HCT116 (cell line): ENCODE data around the gene ZGPAT. TPM values are rescaled to one million over a fixed set of nuclear protein-coding genes. Genes with fewer than 3 reads are reported as not detected.

Experiments
- ATAC-seq: fragments of 200-7000 bp; cut with Tn5 transposase; 2 replicates; pipeline ENCODE4 v1.9.1; 2020; ENCODE audit warnings: mild to moderate bottlenecking, moderate library complexity
- BruUV-seq: library from RNA; stranded (reverse); fragments of 400-500 nt; replicated peaks from 2 replicates; lab custom pipeline; 2021; lab: Mats Ljungman, UMichigan
- CTCF ChIA-PET: fragments of 300-600 bp; sonication (Branson Sonifier 250); formaldehyde crosslinking; loops from one replicate; lab custom pipeline; 2021; ENCODE audit warnings: antibody characterized with exemption; lab: Charles Lee
- POLR2A ChIA-PET: fragments of 300-600, 350-600 bp; sonication (Branson Sonifier 250); formaldehyde crosslinking; loops from one replicate; lab custom pipeline; 2021; ENCODE audit warnings: antibody characterized with exemption; lab: Charles Lee
- RAD21 ChIA-PET, 2 experiments: fragments of 300-600 bp; sonication (Branson Sonifier 250); formaldehyde crosslinking; loops; one replicate each; lab custom pipeline; 2023; ENCODE audit warnings: low total read pairs in 2 of 2; ENCODE audit not compliant: uncharacterized antibody in 2 of 2, unreplicated experiment in 2 of 2, low non-redundant PET in 1 of 2; lab: Charles Lee
- DNase-seq: peaks from one replicate; pipeline ENCODE4 v3.0.0-alpha.2; 2010; ENCODE audit warnings: low read depth, low spot score
- H2AFZ ChIP-seq: fragments of 200-600 bp; shearing (Covaris generic), sonication (generic); 2 replicates; pipeline ENCODE4 v1.6.1; 2017; ENCODE audit warnings: low read depth, mixed run types, mixed read lengths, antibody characterized with exemption, low read length; ENCODE audit not compliant: poor library complexity, severe bottlenecking
- H3K27ac ChIP-seq: 2 replicates; pipeline ENCODE4 v1.5.1; 2012; ENCODE audit warnings: low read depth, low read length
- H3K27me3 ChIP-seq: fragments of 200-600 bp; sonication (generic); 2 replicates; pipeline ENCODE4 v1.6.1; 2016; ENCODE audit warnings: mixed run types, low read length, mixed read lengths; ENCODE audit not compliant: insufficient read depth
- H3K36me3 ChIP-seq, 2 experiments: fragments of 200-500 bp in 1 of 2; fragments of 200-600 bp in 1 of 2; sonication (Bioruptor generic) in 1 of 2; sonication (generic) in 1 of 2; 2 replicates each; pipeline versions ENCODE4 v1.5.1 to v1.6.1; 2014 to 2016; ENCODE audit warnings: low read length in 2 of 2, inconsistent platforms in 1 of 2, mixed read lengths in 1 of 2, mixed run types in 1 of 2; ENCODE audit not compliant: insufficient read depth in 2 of 2, control insufficient read depth in 1 of 2
- H3K4me1 ChIP-seq, 2 experiments: fragments of 200-600 bp in 1 of 2; sonication (generic) in 1 of 2; 2 replicates each; pipeline versions ENCODE4 v1.5.1 to v1.6.1; 2012 to 2017; ENCODE audit warnings: low read length in 2 of 2, inconsistent platforms in 1 of 2, mild to moderate bottlenecking in 1 of 2, mixed read lengths in 1 of 2, mixed run types in 1 of 2, moderate library complexity in 1 of 2; ENCODE audit not compliant: insufficient read depth in 2 of 2, control insufficient read depth in 1 of 2
- H3K4me2 ChIP-seq: fragments of 200-600 bp; sonication (generic); 2 replicates; pipeline ENCODE4 v1.6.1; 2017; ENCODE audit warnings: mixed run types, low read length, mixed read lengths
- H3K4me3 ChIP-seq, 2 experiments: fragments of 200-600 bp in 1 of 2; sonication (generic) in 1 of 2; replicated peaks in 1 of 2; 2 replicates each; pipeline ENCODE4 v1.5.1; 2011 to 2016; ENCODE audit warnings: low read length in 2 of 2, control low read depth in 1 of 2, low read depth in 1 of 2, mild to moderate bottlenecking in 1 of 2, mixed read lengths in 1 of 2, mixed run types in 1 of 2
- H3K79me2 ChIP-seq: fragments of 200-600 bp; sonication (generic); 2 replicates; pipeline ENCODE4 v1.6.1; 2017; ENCODE audit warnings: mild to moderate bottlenecking, mixed run types, low read length, moderate library complexity, mixed read lengths; ENCODE audit not compliant: insufficient read depth
- H3K9ac ChIP-seq: fragments of 200-600 bp; sonication (generic); 2 replicates; pipeline ENCODE4 v1.6.1; 2016; ENCODE audit warnings: low read length, mixed read lengths
- H3K9me2 ChIP-seq: fragments of 200-600 bp; sonication (generic), shearing (Covaris generic); 2 replicates; pipeline ENCODE4 v1.6.1; 2017; ENCODE audit warnings: mixed run types, mild to moderate bottlenecking, moderate library complexity; ENCODE audit not compliant: insufficient read depth
- H3K9me3 ChIP-seq, 2 experiments: fragments of 200-500 bp in 1 of 2; fragments of 200-600 bp in 1 of 2; sonication (Bioruptor generic) in 1 of 2; sonication (generic) in 1 of 2; 2 replicates each; pipeline ENCODE4 v1.6.1; 2014 to 2017; ENCODE audit warnings: low read length in 2 of 2, mixed read lengths in 2 of 2, inconsistent platforms in 1 of 2, low read depth in 1 of 2, mild to moderate bottlenecking in 1 of 2, mixed run types in 1 of 2, moderate library complexity in 1 of 2; ENCODE audit not compliant: control insufficient read depth in 1 of 2, insufficient read depth in 1 of 2
- H4K20me1 ChIP-seq: fragments of 200-600 bp; sonication (generic), shearing (Covaris generic); 2 replicates; pipeline ENCODE4 v1.6.1; 2017; ENCODE audit warnings: mixed run types, mild to moderate bottlenecking, moderate library complexity; ENCODE audit not compliant: insufficient read depth
- CBX3 ChIP-seq: IDR thresholded peaks from 2 replicates; pipeline ENCODE4 v1.6.1; 2012; ENCODE audit warnings: low read depth
- CEBPB ChIP-seq: IDR thresholded peaks from 2 replicates; pipeline ENCODE4 v1.6.1; 2012; ENCODE audit warnings: low read depth
- ELF1 ChIP-seq: IDR thresholded peaks from 2 replicates; pipeline ENCODE4 v1.6.1; 2012; ENCODE audit warnings: low read depth, borderline replicate concordance
- EZH2 ChIP-seq: fragments of 200-600 bp; sonication (generic); IDR thresholded peaks from 2 replicates; pipeline ENCODE4 v1.6.1; 2017; ENCODE audit warnings: antibody characterized with exemption, mixed run types
- EZH2phosphoT487 ChIP-seq: fragments of 200-600 bp; IDR thresholded peaks from 2 replicates; pipeline ENCODE4 v1.6.1; 2018; ENCODE audit warnings: antibody characterized with exemption, borderline replicate concordance
- FOSL1 ChIP-seq: IDR thresholded peaks from 2 replicates; pipeline ENCODE4 v1.6.1; 2012; ENCODE audit warnings: low read depth
- JUND ChIP-seq: IDR thresholded peaks from 2 replicates; pipeline ENCODE4 v1.6.1; 2012
- POLR2A ChIP-seq: IDR thresholded peaks from 2 replicates; pipeline ENCODE4 v1.7.0; 2011; ENCODE audit warnings: borderline replicate concordance; ENCODE audit not compliant: insufficient read depth, insufficient read length; ENCODE audit errors: extremely low read depth
- POLR2AphosphoS5 ChIP-seq: IDR thresholded peaks from 2 replicates; pipeline ENCODE4 v1.6.1; 2011; ENCODE audit warnings: mild to moderate bottlenecking, low read depth, low read length, moderate library complexity
- RAD21 ChIP-seq: IDR thresholded peaks from 2 replicates; pipeline ENCODE4 v1.6.1; 2012; ENCODE audit warnings: low read depth, mild to moderate bottlenecking
- SIN3A ChIP-seq: IDR thresholded peaks from 2 replicates; pipeline ENCODE4 v1.6.1; 2012; ENCODE audit warnings: low read depth
- SP1 ChIP-seq: IDR thresholded peaks from 2 replicates; pipeline ENCODE4 v1.6.1; 2012; ENCODE audit warnings: low read depth
- SRF ChIP-seq: IDR thresholded peaks from 2 replicates; pipeline ENCODE4 v1.6.1; 2012; ENCODE audit warnings: low read depth
- TCF7L2 ChIP-seq: IDR thresholded peaks from 2 replicates; pipeline ENCODE4 v1.7.0; 2011; ENCODE audit warnings: borderline replicate concordance, inconsistent platforms; ENCODE audit not compliant: insufficient read depth, insufficient read length; ENCODE audit errors: extremely low read depth
- YY1 ChIP-seq: IDR thresholded peaks from 2 replicates; pipeline ENCODE4 v1.6.1; 2011; ENCODE audit warnings: low read length, low read depth, moderate library complexity, mild to moderate bottlenecking; ENCODE audit not compliant: insufficient replicate concordance; ENCODE audit errors: extremely low read depth
- ZFX ChIP-seq: fragments of 450-650 bp; IDR thresholded peaks from 2 replicates; pipeline ENCODE4 v1.6.1; 2017
- intact Hi-C: fragments of 100-400 bp; cut with micrococcal nuclease; formaldehyde crosslinking; loops from 2 replicates; pipeline ENCODE4 v1.10.0; 2022
- total RNA-seq: library from RNA; stranded (reverse); gene quantifications from one replicate; pipeline ENCODE4 v1.2.1, GENCODE V29; 2021; ENCODE audit not compliant: unreplicated experiment
- TF ChIP-seq, protein P1 (sequence below): IDR thresholded peaks from 2 replicates; pipeline ENCODE4 v1.6.1; 2012
- TF ChIP-seq, protein P2 (sequence below): IDR thresholded peaks from 2 replicates; pipeline ENCODE4 v1.6.1; 2011; ENCODE audit warnings: mild to moderate bottlenecking, low read length, moderate library complexity; ENCODE audit not compliant: insufficient replicate concordance; ENCODE audit errors: extremely low read depth
- TF ChIP-seq, protein P3 (sequence below): IDR thresholded peaks from 2 replicates; pipeline ENCODE4 v1.6.1; 2012
- TF ChIP-seq, protein P4 (sequence below): IDR thresholded peaks from 2 replicates; pipeline ENCODE4 v1.6.1; 2012; ENCODE audit warnings: low read depth

Gene ZGPAT
- total RNA-seq, 1 experiment from 2014 or later = 30.6 TPM

DNA sequence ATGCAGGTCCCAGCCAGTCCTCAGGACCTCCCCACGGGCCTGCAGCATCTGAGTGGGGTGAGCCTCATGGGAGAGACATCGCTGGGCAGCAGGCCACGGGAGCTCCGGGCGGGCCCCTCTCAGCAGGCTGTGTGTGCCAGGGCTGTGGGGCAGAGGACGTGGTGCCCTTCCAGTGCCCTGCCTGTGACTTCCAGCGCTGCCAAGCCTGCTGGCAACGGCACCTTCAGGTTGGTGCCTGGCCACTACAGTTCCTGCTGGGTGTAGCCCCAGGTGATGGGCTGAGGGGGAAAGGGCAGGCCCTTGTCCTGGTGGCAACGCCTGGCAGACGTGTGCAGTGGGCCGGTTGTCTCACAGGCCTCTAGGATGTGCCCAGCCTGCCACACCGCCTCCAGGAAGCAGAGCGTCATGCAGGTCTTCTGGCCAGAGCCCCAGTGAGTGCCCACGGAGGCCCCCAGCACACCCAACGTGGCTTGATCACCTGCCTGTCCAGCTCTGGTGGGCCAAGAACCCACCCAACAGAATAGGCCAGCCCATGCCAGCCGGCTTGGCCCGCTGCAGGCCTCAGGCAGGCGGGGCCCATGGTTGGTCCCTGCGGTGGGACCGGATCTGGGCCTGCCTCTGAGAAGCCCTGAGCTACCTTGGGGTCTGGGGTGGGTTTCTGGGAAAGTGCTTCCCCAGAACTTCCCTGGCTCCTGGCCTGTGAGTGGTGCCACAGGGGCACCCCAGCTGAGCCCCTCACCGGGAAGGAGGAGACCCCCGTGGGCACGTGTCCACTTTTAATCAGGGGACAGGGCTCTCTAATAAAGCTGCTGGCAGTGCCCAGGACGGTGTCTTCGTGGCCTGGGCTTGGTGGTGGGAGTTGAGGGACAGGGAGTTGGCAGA, 12.2 kb upstream of the ZGPAT start:
- POLR2A ChIA-PET = interaction anchor here (0.6 to 2.3 kb wide), 4 partner anchors 13 to 169 kb away, joined by 3 to 28 read pairs (median 4); partner anchors contain the start of gene TPD52L2
- H3K4me2 ChIP-seq = peak overlapping the region; percentile 78
- H3K79me2 ChIP-seq = peaks cover 10% of the 10 kb centered on the region; the same call in 1 of the 2 replicates
- H3K27ac ChIP-seq = peak overlapping the region; percentile 91
- peaks cover 0 to 8% of the 10 kb centered on the region in 2 experiments; a peak in 1 of 4 replicates for H3K36me3 ChIP-seq
- ATAC-seq = no peak
- no peaks in the 10 kb centered on the region for H3K27me3 ChIP-seq
- RAD21 ChIA-PET = interaction anchor here in 1 of 2 experiments (0.6 kb wide), 1 partner anchor 139 kb away, joined by 4 read pairs; no protein-coding TSS in a partner anchor
- no peak overlapping the region for H2AFZ ChIP-seq
- CTCF ChIA-PET = interaction anchor here (0.8 kb wide), 1 partner anchor 54 kb away, joined by 4 read pairs; no protein-coding TSS in a partner anchor
- peak overlapping the region; percentile 71 for H3K9ac ChIP-seq
- intact Hi-C loops = loop anchor here (2.0 to 5.0 kb wide), 5 partner anchors 13 to 262 kb away; partner anchors contain the start of genes PTK6, STMN3 and UCKL1
- TF ChIP-seq, protein P1, sequence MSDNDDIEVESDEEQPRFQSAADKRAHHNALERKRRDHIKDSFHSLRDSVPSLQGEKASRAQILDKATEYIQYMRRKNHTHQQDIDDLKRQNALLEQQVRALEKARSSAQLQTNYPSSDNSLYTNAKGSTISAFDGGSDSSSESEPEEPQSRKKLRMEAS = no peak
- no peak for TF ChIP-seq ELF1
- TF ChIP-seq, protein P2, sequence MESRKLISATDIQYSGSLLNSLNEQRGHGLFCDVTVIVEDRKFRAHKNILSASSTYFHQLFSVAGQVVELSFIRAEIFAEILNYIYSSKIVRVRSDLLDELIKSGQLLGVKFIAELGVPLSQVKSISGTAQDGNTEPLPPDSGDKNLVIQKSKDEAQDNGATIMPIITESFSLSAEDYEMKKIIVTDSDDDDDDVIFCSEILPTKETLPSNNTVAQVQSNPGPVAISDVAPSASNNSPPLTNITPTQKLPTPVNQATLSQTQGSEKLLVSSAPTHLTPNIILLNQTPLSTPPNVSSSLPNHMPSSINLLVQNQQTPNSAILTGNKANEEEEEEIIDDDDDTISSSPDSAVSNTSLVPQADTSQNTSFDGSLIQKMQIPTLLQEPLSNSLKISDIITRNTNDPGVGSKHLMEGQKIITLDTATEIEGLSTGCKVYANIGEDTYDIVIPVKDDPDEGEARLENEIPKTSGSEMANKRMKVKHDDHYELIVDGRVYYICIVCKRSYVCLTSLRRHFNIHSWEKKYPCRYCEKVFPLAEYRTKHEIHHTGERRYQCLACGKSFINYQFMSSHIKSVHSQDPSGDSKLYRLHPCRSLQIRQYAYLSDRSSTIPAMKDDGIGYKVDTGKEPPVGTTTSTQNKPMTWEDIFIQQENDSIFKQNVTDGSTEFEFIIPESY = no peak
- no peak for TF ChIP-seq JUND
- TF ChIP-seq, protein P3, sequence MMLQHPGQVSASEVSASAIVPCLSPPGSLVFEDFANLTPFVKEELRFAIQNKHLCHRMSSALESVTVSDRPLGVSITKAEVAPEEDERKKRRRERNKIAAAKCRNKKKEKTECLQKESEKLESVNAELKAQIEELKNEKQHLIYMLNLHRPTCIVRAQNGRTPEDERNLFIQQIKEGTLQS = no peak
- no peak for TF ChIP-seq CEBPB
- no peak for TF ChIP-seq SIN3A
- TF ChIP-seq SRF = no peak
- TF ChIP-seq POLR2AphosphoS5 = no peak
- TF ChIP-seq CBX3 = no peak
- no peak for TF ChIP-seq RAD21
- TF ChIP-seq EZH2 = no peak
- TF ChIP-seq YY1 = no peak
- TF ChIP-seq POLR2A = no peak
- TF ChIP-seq SP1 = no peak
- TF ChIP-seq FOSL1 = no peak
- TF ChIP-seq TCF7L2 = no peak
- TF ChIP-seq, protein P4, sequence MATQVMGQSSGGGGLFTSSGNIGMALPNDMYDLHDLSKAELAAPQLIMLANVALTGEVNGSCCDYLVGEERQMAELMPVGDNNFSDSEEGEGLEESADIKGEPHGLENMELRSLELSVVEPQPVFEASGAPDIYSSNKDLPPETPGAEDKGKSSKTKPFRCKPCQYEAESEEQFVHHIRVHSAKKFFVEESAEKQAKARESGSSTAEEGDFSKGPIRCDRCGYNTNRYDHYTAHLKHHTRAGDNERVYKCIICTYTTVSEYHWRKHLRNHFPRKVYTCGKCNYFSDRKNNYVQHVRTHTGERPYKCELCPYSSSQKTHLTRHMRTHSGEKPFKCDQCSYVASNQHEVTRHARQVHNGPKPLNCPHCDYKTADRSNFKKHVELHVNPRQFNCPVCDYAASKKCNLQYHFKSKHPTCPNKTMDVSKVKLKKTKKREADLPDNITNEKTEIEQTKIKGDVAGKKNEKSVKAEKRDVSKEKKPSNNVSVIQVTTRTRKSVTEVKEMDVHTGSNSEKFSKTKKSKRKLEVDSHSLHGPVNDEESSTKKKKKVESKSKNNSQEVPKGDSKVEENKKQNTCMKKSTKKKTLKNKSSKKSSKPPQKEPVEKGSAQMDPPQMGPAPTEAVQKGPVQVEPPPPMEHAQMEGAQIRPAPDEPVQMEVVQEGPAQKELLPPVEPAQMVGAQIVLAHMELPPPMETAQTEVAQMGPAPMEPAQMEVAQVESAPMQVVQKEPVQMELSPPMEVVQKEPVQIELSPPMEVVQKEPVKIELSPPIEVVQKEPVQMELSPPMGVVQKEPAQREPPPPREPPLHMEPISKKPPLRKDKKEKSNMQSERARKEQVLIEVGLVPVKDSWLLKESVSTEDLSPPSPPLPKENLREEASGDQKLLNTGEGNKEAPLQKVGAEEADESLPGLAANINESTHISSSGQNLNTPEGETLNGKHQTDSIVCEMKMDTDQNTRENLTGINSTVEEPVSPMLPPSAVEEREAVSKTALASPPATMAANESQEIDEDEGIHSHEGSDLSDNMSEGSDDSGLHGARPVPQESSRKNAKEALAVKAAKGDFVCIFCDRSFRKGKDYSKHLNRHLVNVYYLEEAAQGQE = no peak
- TF ChIP-seq ZFX = no peak
- TF ChIP-seq EZH2phosphoT487 = no peak
- no peaks in the 10 kb centered on the region for H3K9me3 ChIP-seq
- no TSS peak for BruUV-seq
- H4K20me1 ChIP-seq = no peaks in the 10 kb centered on the region
- H3K9me2 ChIP-seq = no peaks in the 10 kb centered on the region
- H3K4me1 ChIP-seq = peaks cover 41 to 65% of the 10 kb centered on the region in 2 experiments
- no peak for DNase-seq
- peak overlapping the region; percentile 58 to 69; a peak in 2 of 4 replicates for H3K4me3 ChIP-seq
